Neural cell (in vitro differentiated cells): ENCODE measurements around the gene VPS33A.

Source experiments
- CTCF ChIP-seq: fragments of 450-650 bp; IDR thresholded peaks from 2 replicates; pipeline ENCODE4 v1.5.1; 2014; ENCODE audit warnings: antibody characterized with exemption, mild to moderate bottlenecking, moderate library complexity; ENCODE audit not compliant: poor library complexity, severe bottlenecking
- POLR2AphosphoS5 ChIP-seq: IDR thresholded peaks from 2 replicates; pipeline ENCODE4 v1.6.1; 2012
- RAD21 ChIP-seq: fragments of 450-650 bp; conservative IDR thresholded peaks from 2 replicates; pipeline ENCODE4 v1.6.1; 2014; ENCODE audit warnings: antibody characterized with exemption, mild to moderate bottlenecking, moderate library complexity
- SMC3 ChIP-seq: fragments of 450-650 bp; conservative IDR thresholded peaks from 2 replicates; pipeline ENCODE4 v1.6.1; 2014; ENCODE audit warnings: antibody characterized with exemption, mild to moderate bottlenecking, moderate library complexity; ENCODE audit not compliant: poor library complexity

GRCh38 chr12:122203301-122204166 is 62.8 kb downstream of the VPS33A start, which contains the start of gene B3GNT4:
- TF ChIP-seq RAD21, result no peak
- no peak for TF ChIP-seq CTCF
- no peak for TF ChIP-seq POLR2AphosphoS5
- no peak for TF ChIP-seq SMC3
